GM18909 (cell line): Measurements from ENCODE around the gene PIEZO2.
A peak's percentile ranks its signal among the peaks of the same experiment; 100 is the strongest.
"Not testable (repeated sequence)": the region's sequence is repeated elsewhere in the genome, so short reads cannot be mapped to it uniquely, and the experiment has no call there.

Source experiments
- ATAC-seq: cut with Tn5 transposase; IDR thresholded peaks from one replicate; pipeline ENCODE4 v1.9.1; 2021; ENCODE audit warnings: mild to moderate bottlenecking; ENCODE audit not compliant: unreplicated experiment, poor library complexity

PIEZO2 gene

DNA sequence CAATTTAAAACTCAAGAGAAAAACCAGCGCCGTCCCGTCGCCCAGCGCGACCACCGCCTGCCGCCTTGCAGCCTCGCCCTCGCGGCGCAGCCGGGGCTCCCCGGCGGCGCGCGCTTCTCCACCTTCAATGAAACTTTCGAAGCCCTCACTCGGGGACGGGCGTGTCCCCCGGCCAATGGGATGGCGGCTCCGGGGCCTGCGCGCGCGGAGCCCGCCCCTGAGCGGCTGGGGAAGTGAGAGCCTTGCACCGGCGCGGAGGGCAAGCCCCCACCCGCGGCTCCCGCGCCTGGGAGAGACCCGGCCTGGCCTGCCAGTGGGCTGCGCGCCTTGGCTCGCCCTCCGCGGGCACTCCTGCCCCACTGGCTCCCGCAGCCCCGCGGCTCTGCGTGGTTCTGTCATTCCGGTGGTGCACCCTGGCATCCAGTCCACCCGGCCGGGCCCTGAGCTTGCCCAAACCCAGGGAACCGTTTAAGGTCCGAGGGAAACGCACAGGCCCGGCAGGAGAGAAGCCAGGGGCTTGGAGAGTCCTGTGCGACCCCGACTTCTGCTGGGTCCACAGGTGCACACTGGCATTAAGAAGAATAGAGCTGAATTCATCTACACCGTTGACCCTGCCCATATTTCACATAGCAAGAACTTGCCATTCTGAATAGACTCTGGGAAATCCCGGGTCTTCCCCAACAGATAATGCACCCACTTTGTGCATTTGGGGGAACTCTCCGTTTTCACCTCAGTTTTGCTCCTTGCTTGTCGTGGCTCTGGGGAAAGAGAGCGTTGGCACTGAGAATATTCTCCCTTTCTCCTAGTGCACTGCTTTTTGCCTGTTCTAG, at the start of gene PIEZO2:
Gene PIEZO2 (minus strand): TSS at position 129 of the 830 bp plus-strand sequence. CDS start 981 bp downstream, outside the sequence.
- peak; percentile 90 for ATAC-seq

GRCh38 chr18:11183637-11184036, 34.3 kb upstream of the PIEZO2 start:
- no peak for ATAC-seq

DNA sequence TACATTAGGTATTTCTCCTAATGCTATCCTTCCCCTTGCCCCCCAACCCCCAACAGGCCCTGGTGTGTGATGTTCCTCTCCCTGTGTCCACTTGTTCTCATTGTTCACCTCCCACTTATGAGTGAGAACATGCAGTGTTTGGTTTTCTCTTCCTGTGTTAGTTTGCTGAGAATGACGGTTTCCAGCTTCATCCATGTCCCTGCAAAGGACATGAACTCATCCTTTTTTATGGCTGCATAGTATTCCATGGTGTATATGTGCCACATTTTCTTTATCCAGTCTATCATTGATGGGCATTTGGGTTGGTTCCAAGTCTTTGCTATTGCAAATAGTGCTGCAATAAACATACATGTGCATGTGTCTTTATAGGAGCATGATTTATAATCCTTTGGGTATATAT, 32.3 kb upstream of the PIEZO2 start:
- ATAC-seq, result not testable (repeated sequence)

DNA sequence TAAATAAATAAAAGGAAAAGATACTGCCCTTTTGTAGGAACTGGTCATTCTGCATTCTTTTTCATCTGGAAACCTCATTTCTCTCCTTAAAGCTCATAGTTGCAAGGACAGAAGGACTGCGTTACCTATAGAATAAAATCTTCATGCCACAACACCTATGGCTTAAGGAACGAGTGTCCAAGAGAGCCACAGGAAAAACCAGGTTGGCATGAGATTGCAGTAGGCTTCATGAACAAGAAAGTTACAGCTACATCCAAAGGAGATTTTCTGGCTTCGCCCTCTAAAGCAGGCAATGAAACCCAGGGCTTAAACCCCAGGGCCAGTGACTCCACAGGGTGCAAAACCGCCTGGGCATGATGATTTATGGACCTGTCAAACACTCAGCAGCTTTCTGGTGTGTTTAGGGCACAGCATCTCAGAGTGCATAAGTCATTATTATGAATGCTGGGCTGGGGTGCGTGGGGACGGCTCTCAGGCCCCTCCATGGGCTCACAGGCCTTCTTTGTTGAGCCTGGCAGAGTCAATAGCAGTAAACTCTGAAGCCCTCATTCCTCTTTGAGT, 30.7 kb upstream of the PIEZO2 start:
- no peak for ATAC-seq

- no peak for ATAC-seq
These were observed 29.7 kb upstream of the PIEZO2 start for GRCh38 chr18:11178951-11179549.

GRCh38 chr18:11177382-11177781, 28.0 kb upstream of the PIEZO2 start:
- ATAC-seq, result no peak

GRCh38 chr18:11176481-11176881, 27.1 kb upstream of the PIEZO2 start:
- ATAC-seq, result no peak

- no peak for ATAC-seq
These were observed 26.1 kb upstream of the PIEZO2 start for GRCh38 chr18:11175266-11175979.

DNA sequence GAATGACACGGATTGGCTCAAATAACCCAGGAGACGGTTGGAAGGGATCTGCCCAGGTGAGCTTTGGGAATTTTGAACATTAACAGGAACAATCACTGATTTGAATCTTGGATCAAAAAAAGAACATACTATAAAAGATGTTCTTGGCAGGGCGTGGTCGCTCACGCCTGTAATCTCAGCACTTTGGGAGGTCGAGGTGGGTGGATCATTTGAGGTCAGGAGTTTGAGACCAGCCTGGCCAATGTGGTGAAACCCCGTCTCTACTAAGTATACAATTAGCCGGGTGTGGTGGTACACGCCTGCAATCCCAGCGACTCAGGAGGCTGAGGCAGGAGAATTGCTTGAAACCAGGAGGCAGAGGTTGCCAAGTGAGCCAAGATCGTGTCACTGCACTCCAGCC, 24.8 kb upstream of the PIEZO2 start:
- not testable (repeated sequence) for ATAC-seq

- no peak for ATAC-seq
These were observed 18.4 kb upstream of the PIEZO2 start for GRCh38 chr18:11167778-11168177.

GRCh38 chr18:11165952-11166351, 16.6 kb upstream of the PIEZO2 start:
- no peak for ATAC-seq

DNA sequence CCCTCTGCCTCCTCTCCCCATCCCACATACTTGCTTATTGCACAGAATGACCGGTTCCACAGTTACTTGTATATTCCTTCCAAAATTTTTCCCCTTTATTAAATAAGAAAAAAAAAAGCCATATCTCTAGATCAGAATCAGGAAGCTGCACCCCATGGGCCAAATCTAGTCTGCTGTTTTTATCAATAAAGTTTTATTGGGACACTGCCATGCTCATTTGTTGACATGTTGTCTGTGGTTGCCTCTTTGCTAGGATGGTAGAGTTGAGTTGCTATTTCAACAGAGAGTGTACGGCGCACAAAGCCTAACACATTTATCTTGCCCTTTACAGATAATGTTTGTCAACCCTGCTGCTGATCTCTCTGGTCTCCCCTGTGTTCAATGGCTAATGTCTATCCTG, 15.8 kb upstream of the PIEZO2 start:
- ATAC-seq, result no peak

DNA sequence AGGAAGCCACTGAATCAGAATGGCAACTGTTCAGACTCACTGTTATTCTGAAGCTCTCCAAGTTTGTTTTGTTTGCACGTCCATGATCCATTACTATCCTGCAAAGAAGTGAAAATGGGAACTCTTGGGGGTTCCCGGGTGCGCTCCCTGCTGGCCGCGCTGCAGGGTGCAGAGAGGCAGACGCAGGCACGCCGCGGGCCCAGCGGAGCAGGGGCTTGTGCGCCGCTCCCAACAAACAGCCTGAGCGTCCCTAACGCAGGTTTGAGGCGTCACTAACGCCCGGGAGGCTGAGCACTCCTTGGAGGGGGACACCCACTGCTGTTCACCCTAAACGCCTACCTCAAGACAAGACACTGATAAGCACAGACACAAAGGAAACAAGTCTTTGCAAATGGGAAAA, 14.3 kb upstream of the PIEZO2 start:
- no peak for ATAC-seq

DNA sequence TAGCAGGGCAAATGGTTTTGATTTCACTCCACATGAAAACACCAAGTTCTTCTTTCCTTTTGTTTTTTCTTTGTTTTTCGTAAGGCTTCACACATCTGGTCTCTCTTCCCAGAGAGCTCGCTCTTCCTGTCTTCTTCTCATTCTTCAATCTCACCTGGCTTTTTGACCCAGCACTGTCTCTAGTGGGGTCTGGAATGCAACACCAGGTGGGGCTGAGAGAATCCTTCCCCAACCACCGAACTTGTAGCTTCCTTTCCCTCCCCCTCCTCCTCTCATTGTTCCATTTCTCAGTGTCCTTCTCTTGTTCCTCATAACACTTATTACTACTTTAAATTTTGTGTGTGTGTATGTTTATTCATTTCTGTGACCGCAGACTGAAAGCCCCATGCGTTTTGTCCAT, 13.5 kb upstream of the PIEZO2 start:
- no peak for ATAC-seq

- ATAC-seq, result no peak
These were observed 13.1 kb upstream of the PIEZO2 start for GRCh38 chr18:11162462-11162861.

DNA sequence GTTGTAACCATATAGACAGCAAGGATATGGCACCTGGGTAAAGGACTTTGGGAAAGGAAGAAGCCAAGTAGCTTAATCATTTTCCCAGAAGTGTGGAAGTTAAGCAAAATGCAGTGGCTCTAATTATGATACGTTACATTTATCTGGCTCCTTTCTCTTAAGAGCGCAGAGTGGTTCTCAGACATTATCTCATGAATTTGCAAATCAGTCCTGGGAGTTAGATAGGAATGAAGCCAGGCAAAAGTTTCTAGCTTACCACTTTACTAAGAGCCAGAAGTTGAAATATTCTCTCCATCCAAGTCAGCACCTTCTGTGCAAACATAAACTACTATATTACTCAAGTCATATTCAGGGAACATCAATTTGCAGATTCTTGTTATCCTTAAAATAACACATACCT, 10.9 kb upstream of the PIEZO2 start:
- ATAC-seq, result no peak

GRCh38 chr18:11159844-11160243, 10.5 kb upstream of the PIEZO2 start:
- ATAC-seq, result no peak

DNA sequence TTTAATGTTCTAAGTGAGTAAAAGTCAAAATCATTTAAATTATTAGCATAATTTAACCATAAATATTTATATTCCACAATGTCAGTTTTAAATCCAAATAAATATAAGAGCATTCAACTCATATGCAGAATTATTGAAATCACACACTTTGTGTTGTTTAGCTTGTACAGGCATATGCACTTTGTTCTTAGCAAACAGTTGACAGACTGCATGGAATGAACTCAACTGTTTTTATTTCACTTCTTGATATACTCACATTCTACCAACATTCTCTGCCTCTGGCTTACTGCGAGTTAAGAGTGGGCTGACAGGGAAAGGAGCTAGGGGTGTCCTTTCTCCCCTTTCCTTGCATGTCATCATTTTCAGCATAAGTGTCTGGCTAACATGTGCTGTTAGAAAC, 7.6 kb upstream of the PIEZO2 start:
- no peak for ATAC-seq

GRCh38 chr18:11155034-11155759, 5.8 kb upstream of the PIEZO2 start:
- ATAC-seq, result no peak

GRCh38 chr18:11154368-11154989, 5.1 kb upstream of the PIEZO2 start:
- no peak for ATAC-seq
